ENCODE measurements around the gene MCC.

DNA sequence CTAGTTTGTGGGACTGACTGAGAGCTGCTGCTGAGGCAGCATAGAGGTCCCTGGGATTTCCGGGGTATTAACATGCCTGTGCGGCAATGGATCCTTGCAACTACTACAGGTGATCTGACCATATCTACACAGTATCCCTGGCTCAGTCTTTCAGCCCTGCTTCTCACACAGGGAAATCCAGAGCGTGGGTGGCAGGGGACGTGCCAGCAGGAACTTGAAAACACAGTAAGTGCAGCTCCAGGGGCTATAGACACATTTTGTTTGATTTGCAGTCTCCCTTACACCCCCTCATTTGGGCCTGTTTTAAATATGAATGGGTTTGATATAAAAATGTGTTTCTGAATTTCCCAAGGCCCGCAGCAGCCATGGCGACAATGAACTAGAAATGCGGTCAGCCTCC, 302.2 kb downstream of the MCC start:
- TF ChIP-seq, protein P1, sequence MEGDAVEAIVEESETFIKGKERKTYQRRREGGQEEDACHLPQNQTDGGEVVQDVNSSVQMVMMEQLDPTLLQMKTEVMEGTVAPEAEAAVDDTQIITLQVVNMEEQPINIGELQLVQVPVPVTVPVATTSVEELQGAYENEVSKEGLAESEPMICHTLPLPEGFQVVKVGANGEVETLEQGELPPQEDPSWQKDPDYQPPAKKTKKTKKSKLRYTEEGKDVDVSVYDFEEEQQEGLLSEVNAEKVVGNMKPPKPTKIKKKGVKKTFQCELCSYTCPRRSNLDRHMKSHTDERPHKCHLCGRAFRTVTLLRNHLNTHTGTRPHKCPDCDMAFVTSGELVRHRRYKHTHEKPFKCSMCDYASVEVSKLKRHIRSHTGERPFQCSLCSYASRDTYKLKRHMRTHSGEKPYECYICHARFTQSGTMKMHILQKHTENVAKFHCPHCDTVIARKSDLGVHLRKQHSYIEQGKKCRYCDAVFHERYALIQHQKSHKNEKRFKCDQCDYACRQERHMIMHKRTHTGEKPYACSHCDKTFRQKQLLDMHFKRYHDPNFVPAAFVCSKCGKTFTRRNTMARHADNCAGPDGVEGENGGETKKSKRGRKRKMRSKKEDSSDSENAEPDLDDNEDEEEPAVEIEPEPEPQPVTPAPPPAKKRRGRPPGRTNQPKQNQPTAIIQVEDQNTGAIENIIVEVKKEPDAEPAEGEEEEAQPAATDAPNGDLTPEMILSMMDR (IDR thresholded peaks at IDR 0.05; ENCODE audit: poor library complexity): no peak
- no peak for TF ChIP-seq EZH2phosphoT487 (IDR thresholded peaks at IDR 0.05; ENCODE audit: low read depth, severe bottlenecking, unreplicated experiment)

All from hepatocyte (in vitro differentiated cells).